KMS-11 (cell line): ENCODE measurements around the gene TCF12.

ENCODE experiments used
- H2AFZ ChIP-seq: fragments of 200-600 bp; sonication (generic); 2 replicates; pipeline ENCODE4 v1.6.1; 2016; ENCODE audit warnings: antibody characterized with exemption, mixed run types, low read depth
- H3K27ac ChIP-seq: fragments of 200-600 bp; sonication (generic); 2 replicates; pipeline ENCODE4 v1.6.1; 2016; ENCODE audit warnings: mild to moderate bottlenecking, mixed run types
- H3K27me3 ChIP-seq: fragments of 200-600 bp; sonication (generic); 2 replicates; pipeline ENCODE4 v1.6.1; 2017; ENCODE audit warnings: mild to moderate bottlenecking, low read depth, mixed run types, moderate library complexity; ENCODE audit not compliant: insufficient read depth
- H3K36me3 ChIP-seq: fragments of 200-600 bp; sonication (generic); 2 replicates; pipeline ENCODE4 v1.6.1; 2017; ENCODE audit warnings: mild to moderate bottlenecking, mixed run types; ENCODE audit not compliant: insufficient read depth
- H3K4me1 ChIP-seq: fragments of 200-600 bp; sonication (generic); 2 replicates; pipeline ENCODE4 v1.6.1; 2016; ENCODE audit warnings: mild to moderate bottlenecking, low read depth, mixed run types; ENCODE audit not compliant: poor library complexity, severe bottlenecking
- H3K4me2 ChIP-seq: fragments of 200-600 bp; sonication (generic); 2 replicates; pipeline ENCODE4 v1.7.0; 2016; ENCODE audit warnings: mild to moderate bottlenecking, mixed run types
- H3K4me3 ChIP-seq: fragments of 200-600 bp; sonication (generic); IDR thresholded peaks from 2 replicates; pipeline ENCODE4 v1.6.1; 2017; ENCODE audit warnings: low read depth, low read length, mixed read lengths; ENCODE audit not compliant: insufficient read depth
- H3K79me2 ChIP-seq: fragments of 200-600 bp; sonication (generic); 2 replicates; pipeline ENCODE4 v1.6.1; 2016; ENCODE audit warnings: low read depth, mixed run types; ENCODE audit not compliant: insufficient read depth
- H3K9ac ChIP-seq: fragments of 200-600 bp; sonication (generic); 2 replicates; pipeline ENCODE4 v1.6.1; 2016; ENCODE audit warnings: mild to moderate bottlenecking, mixed run types
- H4K20me1 ChIP-seq: fragments of 200-600 bp; sonication (generic); 2 replicates; pipeline ENCODE4 v1.6.1; 2016; ENCODE audit warnings: mild to moderate bottlenecking, mixed run types; ENCODE audit not compliant: insufficient read depth
- CTCF ChIP-seq: fragments of 200-600 bp; sonication (generic); conservative IDR thresholded peaks from 2 replicates; pipeline ENCODE4 v1.6.1; 2017; ENCODE audit warnings: low read depth, mild to moderate bottlenecking, antibody characterized with exemption, low read length, moderate library complexity, mixed read lengths

Gene TCF12

GRCh38 chr15:57054204-57054750, 135.8 kb downstream of the TCF12 start:
- Histone ChIP-seq H3K79me2 (peaks cover 18% of the 10 kb centered on the region; the same call in 1 of the 2 replicates), H2AFZ (no peak overlapping the region), H3K9ac (no peak overlapping the region), H4K20me1 (0 out of 2 replicates have a peak, but pooled peaks cover 8% of the 10 kb centered on the region), H3K27ac (no peak overlapping the region), H3K4me2 (peak overlapping the region; percentile 2; the same call in 1 of the 2 replicates), H3K27me3 (no peaks in the 10 kb centered on the region), H3K36me3 (no peaks in the 10 kb centered on the region), H3K4me3 (no peak overlapping the region), H3K4me1 (peaks cover 51% of the 10 kb centered on the region)
- no peak for TF ChIP-seq CTCF

- Histone ChIP-seq H3K4me1 (peaks cover 40% of the 10 kb centered on the region), H3K27ac (no peak overlapping the region), H3K4me3 (no peak overlapping the region), H3K27me3 (no peaks in the 10 kb centered on the region), H3K36me3 (no peaks in the 10 kb centered on the region), H3K4me2 (no peak overlapping the region), H3K9ac (no peak overlapping the region), H3K79me2 (peaks cover 18% of the 10 kb centered on the region; the same call in 1 of the 2 replicates), H4K20me1 (0 out of 2 replicates have a peak, but pooled peaks cover 8% of the 10 kb centered on the region), H2AFZ (no peak overlapping the region)
- no peak for TF ChIP-seq CTCF
Measured at GRCh38 chr15:57056357-57056756, 137.9 kb downstream of the TCF12 start.

GRCh38 chr15:57057134-57057930, 138.9 kb downstream of the TCF12 start:
- Histone ChIP-seq H3K4me1 (peaks cover 31% of the 10 kb centered on the region), H4K20me1 (0 out of 2 replicates have a peak, but pooled peaks cover 8% of the 10 kb centered on the region), H3K4me3 (no peak overlapping the region), H3K27me3 (no peaks in the 10 kb centered on the region), H3K9ac (no peak overlapping the region), H3K4me2 (no peak overlapping the region), H2AFZ (no peak overlapping the region), H3K27ac (no peak overlapping the region), H3K36me3 (no peaks in the 10 kb centered on the region), H3K79me2 (peaks cover 18% of the 10 kb centered on the region; the same call in 1 of the 2 replicates)
- TF ChIP-seq CTCF: no peak

GRCh38 chr15:57059026-57059660, 140.7 kb downstream of the TCF12 start:
- Histone ChIP-seq H3K36me3 (no peaks in the 10 kb centered on the region), H3K4me1 (peaks cover 17% of the 10 kb centered on the region), H3K27ac (no peak overlapping the region), H2AFZ (no peak overlapping the region), H4K20me1 (0 out of 2 replicates have a peak, but pooled peaks cover 8% of the 10 kb centered on the region), H3K79me2 (peaks cover 10% of the 10 kb centered on the region; the same call in 1 of the 2 replicates), H3K27me3 (no peaks in the 10 kb centered on the region), H3K4me3 (no peak overlapping the region), H3K4me2 (no peak overlapping the region), H3K9ac (no peak overlapping the region)
- TF ChIP-seq CTCF: no peak
